Transverse colon (tissue), 4 donors: ENCODE data around the gene LSM12. TPM values are rescaled to one million over a fixed set of nuclear protein-coding genes. Genes with fewer than 3 reads are reported as not detected.

Experiments
- DNase-seq: peaks from one replicate; pipeline ENCODE4 v3.0.0-alpha.2; 2019
- H3K27ac ChIP-seq, 4 donors: fragments of 200-600 bp; sonication (generic); 2 replicates each; pipeline ENCODE4 v1.5.1; 2016 to 2018; ENCODE audit warnings: inconsistent platforms in 4 of 4
- H3K27me3 ChIP-seq: fragments of 200-600 bp; sonication (generic); 2 replicates; pipeline ENCODE4 v1.5.1; 2017; ENCODE audit warnings: inconsistent platforms
- H3K36me3 ChIP-seq, 4 donors: fragments of 200-600 bp; sonication (generic); 2 replicates each; pipeline ENCODE4 v1.5.1; 2017 to 2019; ENCODE audit warnings: inconsistent platforms in 4 of 4
- H3K4me1 ChIP-seq, 4 donors: fragments of 200-600 bp; sonication (generic); 2 replicates each; pipeline ENCODE4 v1.5.1; 2017 to 2020; ENCODE audit warnings: inconsistent platforms in 4 of 4
- H3K4me3 ChIP-seq, 4 donors: fragments of 200-600 bp; sonication (generic); 1 replicate in 1 of 4; 2 replicates in 3 of 4; pipeline versions ENCODE4 v1.5.1 to v1.6.1; 2017 to 2019; ENCODE audit warnings: inconsistent platforms in 4 of 4
- H3K9me3 ChIP-seq, 2 donors: fragments of 200-600 bp; sonication (generic); 2 replicates each; pipeline ENCODE4 v1.5.1; 2017 to 2019; ENCODE audit warnings: inconsistent platforms in 2 of 2
- EP300 ChIP-seq: sonication (generic); formaldehyde crosslinking; IDR thresholded peaks from one replicate; pipeline ENCODE4 v1.6.1; 2017; ENCODE audit warnings: antibody characterized with exemption, low read depth
- POLR2A ChIP-seq: fragments of 450-650 bp; IDR thresholded peaks from one replicate; pipeline ENCODE4 v1.6.1; 2016; ENCODE audit warnings: antibody characterized with exemption, mild to moderate bottlenecking, moderate library complexity
- POLR2AphosphoS5 ChIP-seq, 3 donors: sonication (generic); formaldehyde crosslinking; IDR thresholded peaks; one replicate each; pipeline ENCODE4 v1.6.1; 2016; ENCODE audit warnings: antibody characterized with exemption in 3 of 3
- WGBS, 2 donors: methylation state at CpG; one replicate each; pipeline ENCODE4 v1.1.5; 2018; ENCODE audit warnings: low coverage in 1 of 2; 5-methylcytosine and 5-hydroxymethylcytosine counted together
- in situ Hi-C, 4 donors: fragments of 200-750 bp; cut with MboI; loops; one replicate each; pipeline versions ENCODE4 v1.15.0 to v1.15.1; 2017; ENCODE audit warnings: low sequenced_read_pairs in 3 of 4, low pct_ligation_motif_present in 1 of 4, low pct_unique_long_range_greater_than_20kb in 1 of 4
- intact Hi-C: fragments of 100-400 bp; cut with DNase I; formaldehyde crosslinking; loops from one replicate; pipeline ENCODE4 v1.15.1; 2023; ENCODE audit warnings: low total_unique reads
- total RNA-seq, 4 donors: library from RNA; depleted of rRNA; stranded (reverse); fragments of >200 nt; gene quantifications; one replicate each; pipeline ENCODE4 v1.1.0, GENCODE V29; 2016
- TF ChIP-seq, protein P1 (sequence below), 5 experiments: fragments of 200-600 bp in 3 of 5; fragments of 450-650 bp in 2 of 5; sonication (generic) in 3 of 5; IDR thresholded peaks; 1 replicate in 2 of 5; 2 replicates in 3 of 5; pipeline ENCODE4 v1.5.1; 2016 to 2017; ENCODE audit warnings: antibody characterized with exemption in 5 of 5, inconsistent platforms in 3 of 5, mild to moderate bottlenecking in 2 of 5, moderate library complexity in 1 of 5

The LSM12 gene
- total RNA-seq, 4 donors from 2014 or later: 5.4 to 29.2 (median 22.9) TPM

DNA sequence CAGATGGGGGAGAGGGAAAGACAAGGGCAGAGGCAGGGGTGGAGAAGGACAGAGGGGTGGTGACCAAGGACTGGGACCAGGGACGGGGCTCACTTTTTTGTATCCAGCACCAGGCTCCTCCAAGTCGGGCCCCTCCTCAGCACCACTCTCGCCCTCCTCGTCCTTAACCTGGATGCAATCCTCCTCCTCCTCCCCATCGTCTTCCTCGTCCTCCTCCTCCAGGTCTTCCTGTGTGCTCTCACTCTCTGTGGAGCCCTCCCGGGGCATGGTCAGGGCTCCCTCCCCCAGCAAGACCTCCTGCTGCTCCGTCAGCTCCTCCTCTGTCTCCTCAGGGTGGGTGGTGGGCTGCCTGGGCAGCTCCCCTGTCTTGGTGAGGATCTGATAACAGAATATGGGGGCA, 20.8 kb upstream of the LSM12 start:
- H3K36me3 ChIP-seq: peaks cover 0 to 17% (median 6%) of the 10 kb centered on the region in 4 donors
- intact Hi-C loops: no loop called here
- no peaks in the 10 kb centered on the region for H3K27me3 ChIP-seq
- DNase-seq: no peak
- H3K4me3 ChIP-seq: no peak overlapping the region
- in situ Hi-C loops: no loop called here
- peak overlapping the region in 1 of 4 donors; percentile 6 for H3K27ac ChIP-seq
- peaks cover 0 to 11% (median 5%) of the 10 kb centered on the region in 4 donors for H3K4me1 ChIP-seq
- TF ChIP-seq EP300 (no peak), POLR2AphosphoS5 (IDR thresholded peaks at IDR 0.05) (no peak), POLR2A (no peak)
- TF ChIP-seq, protein P1, sequence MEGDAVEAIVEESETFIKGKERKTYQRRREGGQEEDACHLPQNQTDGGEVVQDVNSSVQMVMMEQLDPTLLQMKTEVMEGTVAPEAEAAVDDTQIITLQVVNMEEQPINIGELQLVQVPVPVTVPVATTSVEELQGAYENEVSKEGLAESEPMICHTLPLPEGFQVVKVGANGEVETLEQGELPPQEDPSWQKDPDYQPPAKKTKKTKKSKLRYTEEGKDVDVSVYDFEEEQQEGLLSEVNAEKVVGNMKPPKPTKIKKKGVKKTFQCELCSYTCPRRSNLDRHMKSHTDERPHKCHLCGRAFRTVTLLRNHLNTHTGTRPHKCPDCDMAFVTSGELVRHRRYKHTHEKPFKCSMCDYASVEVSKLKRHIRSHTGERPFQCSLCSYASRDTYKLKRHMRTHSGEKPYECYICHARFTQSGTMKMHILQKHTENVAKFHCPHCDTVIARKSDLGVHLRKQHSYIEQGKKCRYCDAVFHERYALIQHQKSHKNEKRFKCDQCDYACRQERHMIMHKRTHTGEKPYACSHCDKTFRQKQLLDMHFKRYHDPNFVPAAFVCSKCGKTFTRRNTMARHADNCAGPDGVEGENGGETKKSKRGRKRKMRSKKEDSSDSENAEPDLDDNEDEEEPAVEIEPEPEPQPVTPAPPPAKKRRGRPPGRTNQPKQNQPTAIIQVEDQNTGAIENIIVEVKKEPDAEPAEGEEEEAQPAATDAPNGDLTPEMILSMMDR (IDR thresholded peaks at IDR 0.05): no peak
- WGBS, 2 donors: 73 to 86% methylated on average over 3 to 8 of the region's 8 CpGs
- H3K9me3 ChIP-seq: no peaks in the 10 kb centered on the region

DNA sequence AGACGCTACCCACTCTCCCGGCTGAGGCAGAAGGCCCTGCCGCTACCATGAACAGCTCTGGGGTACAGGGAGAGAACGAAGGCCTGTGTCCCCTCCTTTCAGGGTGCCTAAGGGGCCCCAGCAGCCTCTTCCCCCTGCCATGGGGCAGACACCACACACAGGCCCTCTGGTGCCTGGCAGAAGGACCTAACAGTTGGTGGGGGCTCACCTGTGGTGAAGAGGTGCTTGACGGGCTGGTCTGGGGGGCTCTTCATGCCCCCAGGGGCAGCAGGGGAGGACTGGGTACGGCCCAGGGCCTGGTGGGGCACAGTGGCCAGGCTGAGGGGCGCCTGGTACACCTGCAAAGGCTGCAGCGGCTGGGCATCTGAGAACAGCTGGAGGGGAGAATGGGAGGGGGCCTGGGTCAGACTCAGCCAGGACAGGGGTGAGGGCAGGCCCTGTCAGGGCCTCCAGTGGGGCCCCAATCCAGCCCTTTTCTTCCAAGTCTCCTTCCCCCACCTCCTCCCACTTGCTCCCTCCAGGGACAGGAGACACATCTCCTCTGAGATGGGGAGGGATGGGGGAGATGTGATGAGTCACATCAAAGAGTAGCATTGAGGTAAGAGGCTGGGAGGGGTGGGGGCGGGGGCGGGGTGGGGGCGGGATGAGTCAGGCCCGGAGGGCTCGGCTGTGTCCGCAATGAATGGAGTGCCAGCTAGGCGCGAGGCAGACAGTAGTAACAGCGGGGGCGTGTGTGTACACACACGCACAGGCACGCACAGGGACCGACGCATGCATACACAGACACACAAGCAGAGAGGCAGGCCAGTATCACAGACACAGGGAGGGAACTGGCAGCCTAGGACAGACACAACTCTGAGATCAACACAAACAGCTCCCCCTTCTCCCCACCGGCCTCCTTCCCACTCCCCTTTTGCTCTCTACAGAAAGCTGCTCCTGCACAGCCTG, 20.2 kb upstream of the LSM12 start:
- TF ChIP-seq POLR2AphosphoS5 (IDR thresholded peaks at IDR 0.05) (no peak), POLR2A (no peak), EP300 (no peak)
- TF ChIP-seq, protein P1 (IDR thresholded peaks at IDR 0.05): no peak
- H3K9me3 ChIP-seq: no peaks in the 10 kb centered on the region
- H3K36me3 ChIP-seq: peaks cover 0 to 17% (median 6%) of the 10 kb centered on the region in 4 donors
- no peak overlapping the region for H3K4me3 ChIP-seq
- in situ Hi-C loops (no loop called here), intact Hi-C loops (no loop called here)
- 42 to 62% methylated on average over 4 to 23 of the region's 23 CpGs for WGBS, 2 donors
- H3K27me3 ChIP-seq: no peaks in the 10 kb centered on the region
- DNase-seq: no peak
- peaks cover 0 to 11% (median 5%) of the 10 kb centered on the region in 4 donors for H3K4me1 ChIP-seq
- H3K27ac ChIP-seq: peak overlapping the region; percentile 26 to 36 (median 34)

DNA sequence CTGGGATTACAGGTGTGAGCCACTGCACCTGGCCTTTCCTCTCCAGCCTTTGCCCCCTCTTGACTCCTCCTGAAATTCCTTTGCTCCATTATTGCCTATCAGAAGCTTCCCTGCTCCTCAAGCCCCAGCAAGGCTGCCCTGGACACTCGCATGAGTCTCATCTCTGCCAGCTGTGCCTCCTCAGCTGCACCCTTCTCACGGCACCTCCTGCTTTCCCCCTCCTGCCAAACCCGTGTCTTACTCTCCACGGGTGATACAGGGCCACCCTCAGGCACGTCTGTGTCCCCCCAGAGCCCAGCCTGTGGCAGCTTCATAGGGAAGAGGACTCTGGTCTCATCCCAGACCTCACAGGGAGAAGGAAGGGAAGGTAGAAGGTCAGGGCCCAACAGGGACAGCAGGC, 19.4 kb upstream of the LSM12 start:
- Histone ChIP-seq H3K27me3 (no peaks in the 10 kb centered on the region), H3K27ac (peak overlapping the region in 1 of 4 donors; percentile 33), H3K9me3 (no peaks in the 10 kb centered on the region), H3K36me3 (peaks cover 0 to 14% (median 3%) of the 10 kb centered on the region in 4 donors), H3K4me3 (no peak overlapping the region), H3K4me1 (peaks cover 0 to 11% (median 5%) of the 10 kb centered on the region in 4 donors)
- 85% methylated on average over 5 of the region's 5 CpGs; no CpG with 5 or more reads in 1 of the 2 donors for WGBS, 2 donors
- in situ Hi-C loops: no loop called here
- TF ChIP-seq POLR2AphosphoS5 (IDR thresholded peaks at IDR 0.05) (no peak), POLR2A (no peak), EP300 (no peak)
- TF ChIP-seq, protein P1 (IDR thresholded peaks at IDR 0.05): no peak
- intact Hi-C loops: no loop called here
- no peak for DNase-seq

DNA sequence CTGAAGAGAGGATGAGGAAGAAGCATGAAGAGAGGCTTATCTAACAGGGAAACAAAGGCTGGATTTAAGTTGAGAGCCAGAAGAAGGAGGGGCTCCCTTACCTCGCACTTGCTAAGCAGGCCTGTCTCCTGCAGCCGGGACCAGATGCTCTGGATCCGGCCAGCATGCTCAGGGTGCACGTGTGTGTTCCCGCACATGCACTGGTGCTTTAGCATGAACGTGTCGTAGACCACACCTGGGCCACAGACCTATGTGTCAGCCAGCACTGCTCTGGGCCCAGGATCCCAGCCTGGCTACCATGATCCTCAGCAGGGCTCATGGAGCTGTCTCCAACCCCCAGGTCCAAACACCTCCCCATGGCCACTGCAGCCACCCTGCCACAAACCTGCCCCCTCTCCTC, 18.4 kb upstream of the LSM12 start:
- in situ Hi-C loops (no loop called here), intact Hi-C loops (no loop called here)
- DNase-seq: no peak
- peaks cover 0 to 14% (median 3%) of the 10 kb centered on the region in 4 donors for H3K36me3 ChIP-seq
- no peaks in the 10 kb centered on the region for H3K9me3 ChIP-seq
- H3K27ac ChIP-seq: no peak overlapping the region
- H3K4me1 ChIP-seq: peaks cover 0 to 11% (median 5%) of the 10 kb centered on the region in 4 donors
- TF ChIP-seq POLR2AphosphoS5 (IDR thresholded peaks at IDR 0.05) (no peak), POLR2A (no peak), EP300 (no peak)
- TF ChIP-seq, protein P1 (IDR thresholded peaks at IDR 0.05): no peak
- 89% methylated on average over 7 of the region's 7 CpGs; no CpG with 5 or more reads in 1 of the 2 donors for WGBS, 2 donors
- no peaks in the 10 kb centered on the region for H3K27me3 ChIP-seq
- no peak overlapping the region for H3K4me3 ChIP-seq
